Endothelial cell (in vitro differentiated cells): Measurements from ENCODE around the gene WWC2. TPM values are rescaled to one million over a fixed set of nuclear protein-coding genes. Genes with fewer than 3 reads are reported as not detected.
A peak's percentile ranks its signal among the peaks of the same experiment; 100 is the strongest.

Experiments used
- DNase-seq: peaks from one replicate; pipeline ENCODE4 v3.0.0; 2021; ENCODE audit warnings: low spot score
- H3K27ac Mint-ChIP-seq: one replicate; pipeline ENCODE4 v1.8.0; 2021; ENCODE audit warnings: mixed read lengths, inconsistent platforms; ENCODE audit not compliant: unreplicated experiment
- H3K27me3 Mint-ChIP-seq: one replicate; pipeline ENCODE4 v1.8.0; 2021; ENCODE audit warnings: mild to moderate bottlenecking, moderate library complexity, mixed read lengths, inconsistent platforms; ENCODE audit not compliant: unreplicated experiment
- H3K36me3 Mint-ChIP-seq: one replicate; pipeline ENCODE4 v1.8.0; 2021; ENCODE audit warnings: mild to moderate bottlenecking, low read depth, mixed read lengths, inconsistent platforms; ENCODE audit not compliant: unreplicated experiment
- H3K4me1 Mint-ChIP-seq: one replicate; pipeline ENCODE4 v1.8.0; 2021; ENCODE audit warnings: mild to moderate bottlenecking, mixed read lengths, inconsistent platforms; ENCODE audit not compliant: unreplicated experiment
- H3K4me3 Mint-ChIP-seq: one replicate; pipeline ENCODE4 v1.8.0; 2021; ENCODE audit warnings: mild to moderate bottlenecking, mixed read lengths, inconsistent platforms; ENCODE audit not compliant: unreplicated experiment
- H3K9me3 Mint-ChIP-seq: one replicate; pipeline ENCODE4 v1.8.0; 2021; ENCODE audit warnings: mixed read lengths, inconsistent platforms; ENCODE audit not compliant: unreplicated experiment
- total RNA-seq: library from RNA; stranded (reverse); fragmentation: NEBNext Ultra II Directional; extraction: Animal tissue kit (Norgen Biotek cat#: 25700); gene quantifications from one replicate; pipeline ENCODE4 v1.2.1, GENCODE V29; 2021; ENCODE audit not compliant: unreplicated experiment
- TF ChIP-seq, protein P1 (sequence below): fragments of 200-600 bp; sonication (generic); IDR thresholded peaks from one replicate; pipeline ENCODE4 v1.5.0; 2021; ENCODE audit warnings: antibody characterized with exemption; ENCODE audit not compliant: unreplicated experiment

The WWC2 gene
- total RNA-seq, 1 donor from 2014 or later, result 32.0 TPM

DNA sequence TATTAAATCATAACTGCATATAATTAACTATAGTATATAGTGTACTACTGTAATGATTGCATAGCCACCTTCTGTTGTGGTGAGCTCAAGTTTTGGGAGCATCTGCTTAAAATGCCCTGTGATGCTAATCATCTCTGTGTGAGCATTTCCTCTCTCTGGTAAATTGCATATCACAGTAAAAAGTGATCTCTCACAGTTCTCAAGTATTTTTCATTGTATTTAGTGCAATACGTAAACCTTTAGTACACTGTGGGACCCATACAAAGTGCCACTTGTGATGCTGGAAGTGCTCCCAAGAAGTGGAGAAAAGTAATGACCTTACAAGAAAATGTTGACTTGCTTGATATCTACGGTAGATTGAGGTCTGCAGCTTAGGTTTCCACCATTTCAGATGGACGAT is 82.0 kb downstream of the WWC2 start:
- no peak overlapping the region for H3K27ac Mint-ChIP-seq
- no peak for DNase-seq
- H3K27me3 Mint-ChIP-seq, result no peaks in the 10 kb centered on the region
- peaks cover 13% of the 10 kb centered on the region for H3K4me1 Mint-ChIP-seq
- TF ChIP-seq, protein P1, sequence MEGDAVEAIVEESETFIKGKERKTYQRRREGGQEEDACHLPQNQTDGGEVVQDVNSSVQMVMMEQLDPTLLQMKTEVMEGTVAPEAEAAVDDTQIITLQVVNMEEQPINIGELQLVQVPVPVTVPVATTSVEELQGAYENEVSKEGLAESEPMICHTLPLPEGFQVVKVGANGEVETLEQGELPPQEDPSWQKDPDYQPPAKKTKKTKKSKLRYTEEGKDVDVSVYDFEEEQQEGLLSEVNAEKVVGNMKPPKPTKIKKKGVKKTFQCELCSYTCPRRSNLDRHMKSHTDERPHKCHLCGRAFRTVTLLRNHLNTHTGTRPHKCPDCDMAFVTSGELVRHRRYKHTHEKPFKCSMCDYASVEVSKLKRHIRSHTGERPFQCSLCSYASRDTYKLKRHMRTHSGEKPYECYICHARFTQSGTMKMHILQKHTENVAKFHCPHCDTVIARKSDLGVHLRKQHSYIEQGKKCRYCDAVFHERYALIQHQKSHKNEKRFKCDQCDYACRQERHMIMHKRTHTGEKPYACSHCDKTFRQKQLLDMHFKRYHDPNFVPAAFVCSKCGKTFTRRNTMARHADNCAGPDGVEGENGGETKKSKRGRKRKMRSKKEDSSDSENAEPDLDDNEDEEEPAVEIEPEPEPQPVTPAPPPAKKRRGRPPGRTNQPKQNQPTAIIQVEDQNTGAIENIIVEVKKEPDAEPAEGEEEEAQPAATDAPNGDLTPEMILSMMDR, result no peak
- no peaks in the 10 kb centered on the region for H3K36me3 Mint-ChIP-seq
- H3K4me3 Mint-ChIP-seq, result no peak overlapping the region
- H3K9me3 Mint-ChIP-seq, result no peaks in the 10 kb centered on the region

DNA sequence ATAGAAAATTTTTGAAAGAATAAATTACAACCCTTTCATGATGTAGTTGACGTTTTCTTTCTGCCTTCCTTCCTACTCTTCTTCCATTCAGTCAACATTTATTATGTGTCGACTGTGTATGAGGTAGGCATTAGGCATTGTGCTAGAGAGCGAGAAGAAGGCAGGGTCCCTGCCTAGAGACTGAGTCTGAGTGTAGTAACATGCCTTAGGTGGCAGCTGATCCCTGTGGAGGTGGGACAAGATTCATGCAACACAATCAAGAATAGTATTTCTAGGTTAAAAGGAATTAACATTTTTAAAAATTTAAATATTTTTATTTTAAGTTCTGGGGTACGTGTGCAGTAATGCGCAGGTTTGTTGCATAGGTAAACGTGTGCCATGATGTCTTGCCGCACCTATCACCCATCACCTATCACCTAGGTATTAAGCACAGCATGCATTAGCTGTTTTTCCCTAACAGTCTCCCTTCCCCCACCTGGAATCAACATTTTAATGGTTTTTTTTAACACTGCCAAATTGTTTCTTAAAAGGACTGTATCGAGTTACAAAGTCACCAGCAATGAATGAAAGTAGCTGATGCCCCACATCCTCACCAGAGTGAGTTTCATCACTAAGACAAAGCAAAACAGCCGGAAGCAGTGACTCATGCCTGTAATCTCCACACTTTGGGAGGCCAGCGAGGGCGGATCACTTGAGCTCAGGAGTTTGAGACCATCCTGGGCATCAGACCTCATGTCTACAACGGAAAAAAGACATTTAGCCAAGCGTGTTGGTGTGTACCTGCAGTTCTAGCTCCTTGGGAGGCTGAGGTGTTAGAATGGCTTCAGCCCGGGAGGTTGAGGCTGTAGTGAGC is 84.0 kb downstream of the WWC2 start:
- DNase-seq, result peak; percentile 50
- no peak overlapping the region for H3K4me3 Mint-ChIP-seq
- TF ChIP-seq, protein P1, result no peak
- H3K4me1 Mint-ChIP-seq, result peaks cover 18% of the 10 kb centered on the region
- H3K36me3 Mint-ChIP-seq, result no peaks in the 10 kb centered on the region
- H3K27me3 Mint-ChIP-seq, result peaks cover 2% of the 10 kb centered on the region
- peak overlapping the region; percentile 57 for H3K27ac Mint-ChIP-seq
- no peaks in the 10 kb centered on the region for H3K9me3 Mint-ChIP-seq

DNA sequence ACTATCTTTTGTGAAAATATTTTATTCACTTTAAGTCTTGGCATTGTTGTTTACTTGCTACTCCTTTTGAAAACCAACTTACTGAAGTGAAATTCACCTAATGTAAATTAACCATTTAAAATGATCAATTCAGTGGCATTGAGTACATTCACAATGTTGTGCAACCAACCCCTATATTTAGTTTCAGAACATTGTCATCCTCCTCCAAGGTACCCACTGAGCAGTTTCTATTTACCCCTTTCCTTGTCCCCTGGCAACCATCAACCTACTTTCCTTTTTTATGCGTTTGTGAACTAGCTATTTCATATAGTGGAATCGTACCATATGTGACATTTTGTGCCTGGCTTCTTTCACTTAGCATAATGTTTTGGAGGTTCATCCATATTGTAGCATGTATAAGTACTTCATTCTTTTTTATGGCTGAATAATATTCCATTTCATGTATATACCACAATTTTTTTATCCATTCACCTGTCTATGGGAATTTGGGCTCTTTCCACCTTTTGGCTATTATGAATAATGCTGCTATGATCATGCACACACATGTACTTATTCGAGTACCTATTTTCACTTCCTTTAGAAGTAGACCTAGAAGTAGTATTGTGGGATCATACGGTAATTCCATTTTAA is 85.0 kb downstream of the WWC2 start:
- peak overlapping the region; percentile 84 for H3K27ac Mint-ChIP-seq
- H3K4me3 Mint-ChIP-seq, result no peak overlapping the region
- TF ChIP-seq, protein P1, result no peak
- H3K27me3 Mint-ChIP-seq, result peaks cover 2% of the 10 kb centered on the region
- H3K9me3 Mint-ChIP-seq, result no peaks in the 10 kb centered on the region
- H3K4me1 Mint-ChIP-seq, result peaks cover 18% of the 10 kb centered on the region
- H3K36me3 Mint-ChIP-seq, result no peaks in the 10 kb centered on the region
- no peak for DNase-seq

DNA sequence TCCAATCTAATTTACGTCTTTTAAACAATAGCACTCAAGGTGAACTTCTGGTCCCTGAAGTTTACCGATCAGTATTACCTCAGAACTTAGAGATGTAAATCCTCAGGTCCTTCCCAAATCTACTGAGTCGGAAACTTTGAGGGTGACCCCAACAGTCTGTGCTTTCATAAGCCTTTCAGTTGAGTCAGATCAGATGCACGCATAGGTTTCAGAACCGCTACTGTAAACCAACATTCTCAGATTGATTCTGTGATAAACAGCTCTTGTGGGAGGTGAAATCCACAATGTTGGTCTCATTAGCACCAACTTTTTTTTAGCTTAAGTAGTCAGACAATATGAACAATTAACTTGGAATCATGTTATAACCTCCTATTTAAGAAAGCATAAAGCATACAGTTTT is 86.0 kb downstream of the WWC2 start:
- Mint-ChIP-seq H3K4me3 (no peak overlapping the region), H3K9me3 (no peaks in the 10 kb centered on the region), H3K36me3 (no peaks in the 10 kb centered on the region), H3K27me3 (peaks cover 2% of the 10 kb centered on the region), H3K4me1 (peaks cover 21% of the 10 kb centered on the region), H3K27ac (no peak overlapping the region)
- DNase-seq, result no peak
- TF ChIP-seq, protein P1, result no peak

DNA sequence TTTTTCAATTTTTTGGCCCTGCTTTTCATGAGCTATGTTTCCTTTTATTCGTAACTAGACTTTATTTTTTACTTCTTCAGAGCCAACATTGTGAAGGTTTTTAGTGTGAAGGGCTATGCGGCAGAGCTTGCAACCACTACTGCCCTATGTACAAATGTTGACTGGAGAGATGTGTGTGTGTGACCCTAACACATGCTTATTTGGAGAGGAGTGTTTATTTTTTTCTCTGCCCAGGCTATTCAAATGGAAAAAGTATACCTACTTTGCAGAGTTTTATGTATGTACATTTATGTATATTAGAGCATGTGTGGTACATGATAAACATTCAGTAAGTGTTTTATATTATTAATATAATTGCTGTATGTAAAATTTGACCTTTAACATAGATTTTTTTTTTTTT is 86.5 kb downstream of the WWC2 start:
- no peak for DNase-seq
- H3K27me3 Mint-ChIP-seq, result peaks cover 2% of the 10 kb centered on the region
- H3K4me1 Mint-ChIP-seq, result peaks cover 20% of the 10 kb centered on the region
- TF ChIP-seq, protein P1, result no peak
- no peak overlapping the region for H3K4me3 Mint-ChIP-seq
- no peaks in the 10 kb centered on the region for H3K9me3 Mint-ChIP-seq
- no peaks in the 10 kb centered on the region for H3K36me3 Mint-ChIP-seq
- H3K27ac Mint-ChIP-seq, result no peak overlapping the region
